OCI-LY3 (cell line): ENCODE data around the gene RTP2.

ENCODE experiments used
- EZH2phosphoT487 ChIP-seq: fragments of 200-600 bp; shearing (Covaris generic); IDR thresholded peaks from 2 replicates; pipeline ENCODE4 v1.6.1; 2018; ENCODE audit warnings: antibody characterized with exemption, mixed run types, low read depth
- TF ChIP-seq, protein P1 (sequence below): fragments of 200-600, 300-600 bp; sonication (generic); IDR thresholded peaks from 2 replicates; pipeline ENCODE4 v1.5.1; 2014; ENCODE audit warnings: antibody characterized with exemption, low read length, low read depth

DNA sequence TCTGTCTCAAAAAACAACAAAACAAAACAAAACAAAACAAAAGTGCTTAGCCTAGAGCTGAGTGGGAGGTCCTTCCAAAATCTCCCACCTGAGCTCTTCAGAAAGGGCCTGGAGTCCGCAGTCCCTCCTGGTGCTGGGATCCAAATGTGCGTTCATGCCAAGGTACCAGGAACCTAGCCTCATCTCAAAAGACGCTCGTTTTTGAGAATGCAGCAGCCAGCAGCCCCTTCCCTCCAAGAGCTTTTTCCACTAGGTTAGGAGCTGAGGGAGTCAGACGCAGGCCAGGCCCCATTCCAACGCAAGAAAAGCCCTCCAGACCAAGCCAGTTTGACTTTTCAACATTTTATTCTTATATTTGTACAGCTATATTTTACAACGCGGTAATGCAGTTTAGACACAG lies 18.7 kb upstream of the RTP2 start:
- TF ChIP-seq, protein P1, sequence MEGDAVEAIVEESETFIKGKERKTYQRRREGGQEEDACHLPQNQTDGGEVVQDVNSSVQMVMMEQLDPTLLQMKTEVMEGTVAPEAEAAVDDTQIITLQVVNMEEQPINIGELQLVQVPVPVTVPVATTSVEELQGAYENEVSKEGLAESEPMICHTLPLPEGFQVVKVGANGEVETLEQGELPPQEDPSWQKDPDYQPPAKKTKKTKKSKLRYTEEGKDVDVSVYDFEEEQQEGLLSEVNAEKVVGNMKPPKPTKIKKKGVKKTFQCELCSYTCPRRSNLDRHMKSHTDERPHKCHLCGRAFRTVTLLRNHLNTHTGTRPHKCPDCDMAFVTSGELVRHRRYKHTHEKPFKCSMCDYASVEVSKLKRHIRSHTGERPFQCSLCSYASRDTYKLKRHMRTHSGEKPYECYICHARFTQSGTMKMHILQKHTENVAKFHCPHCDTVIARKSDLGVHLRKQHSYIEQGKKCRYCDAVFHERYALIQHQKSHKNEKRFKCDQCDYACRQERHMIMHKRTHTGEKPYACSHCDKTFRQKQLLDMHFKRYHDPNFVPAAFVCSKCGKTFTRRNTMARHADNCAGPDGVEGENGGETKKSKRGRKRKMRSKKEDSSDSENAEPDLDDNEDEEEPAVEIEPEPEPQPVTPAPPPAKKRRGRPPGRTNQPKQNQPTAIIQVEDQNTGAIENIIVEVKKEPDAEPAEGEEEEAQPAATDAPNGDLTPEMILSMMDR = no peak
- no peak for TF ChIP-seq EZH2phosphoT487
